Mucosa of descending colon (tissue), 3 donors: ENCODE results near the gene TLE2. TPM values are rescaled to one million over a fixed set of nuclear protein-coding genes. Genes with fewer than 3 reads are reported as not detected.

Experiments
- ATAC-seq: fragments of 200-7000 bp; cut with Tn5 transposase; one replicate; pipeline ENCODE4 v1.9.1; 2020; ENCODE audit warnings: mild to moderate bottlenecking, moderate library complexity
- DNase-seq, 3 donors: peaks; one replicate each; pipeline ENCODE4 v3.0.0-alpha.2; 2020
- H3K36me3 ChIP-seq: fragments of 200-600 bp; one replicate; pipeline ENCODE4 v1.8.0; 2021; ENCODE audit warnings: low read depth, mild to moderate bottlenecking
- H3K4me1 ChIP-seq: fragments of 200-600 bp; one replicate; pipeline ENCODE4 v1.8.0; 2021; ENCODE audit warnings: low read depth, mild to moderate bottlenecking
- H3K4me3 ChIP-seq: fragments of 200-600 bp; one replicate; pipeline ENCODE4 v1.8.0; 2021; ENCODE audit warnings: mild to moderate bottlenecking
- H3K9me3 ChIP-seq: fragments of 200-600 bp; one replicate; pipeline ENCODE4 v1.8.0; 2021; ENCODE audit warnings: mild to moderate bottlenecking
- CTCF ChIP-seq: fragments of 200-600 bp; IDR thresholded peaks from one replicate; pipeline ENCODE4 v1.8.0; 2022; ENCODE audit warnings: antibody characterized with exemption, mild to moderate bottlenecking
- intact Hi-C, 2 donors: fragments of 100-400 bp; cut with DNase I in 1 of 2; cut with micrococcal nuclease in 1 of 2; formaldehyde crosslinking; loops; one replicate each; pipeline versions ENCODE4 v1.11.0 to v1.11.1; 2022; cut with DNase I, micrococcal nuclease
- total RNA-seq, 3 donors: library from RNA; stranded (reverse); fragmentation: NEBNext Ultra II Directional in 2 of 3; extraction: Animal tissue kit (Norgen Biotek cat#: 25700) in 2 of 3; gene quantifications; one replicate each; pipeline versions ENCODE4 v1.2.1 to v1.2.4, GENCODE V29; 2021 to 2023
- donor health status: DM: no; HTN: no; CAD: no; lungs with moderate emphysema.
- donor health status: DM: no; HTN: no; CAD: no.
- donor health status: DM: no; HTN: yes; CAD: no.

Gene TLE2
- total RNA-seq, 3 donors from 2014 or later: 40.0 to 66.5 (median 63.5) TPM

- intact Hi-C loops: no loop called here
- no peak overlapping the region for H3K4me3 ChIP-seq
- ATAC-seq (no peak), DNase-seq (no peak)
- no peaks in the 10 kb centered on the region for H3K4me1 ChIP-seq
- H3K36me3 ChIP-seq: no peaks in the 10 kb centered on the region
- no peak for TF ChIP-seq CTCF
- no peaks in the 10 kb centered on the region for H3K9me3 ChIP-seq
Measured at GRCh38 chr19:3008994-3009393, 20.1 kb downstream of the TLE2 start.

DNA sequence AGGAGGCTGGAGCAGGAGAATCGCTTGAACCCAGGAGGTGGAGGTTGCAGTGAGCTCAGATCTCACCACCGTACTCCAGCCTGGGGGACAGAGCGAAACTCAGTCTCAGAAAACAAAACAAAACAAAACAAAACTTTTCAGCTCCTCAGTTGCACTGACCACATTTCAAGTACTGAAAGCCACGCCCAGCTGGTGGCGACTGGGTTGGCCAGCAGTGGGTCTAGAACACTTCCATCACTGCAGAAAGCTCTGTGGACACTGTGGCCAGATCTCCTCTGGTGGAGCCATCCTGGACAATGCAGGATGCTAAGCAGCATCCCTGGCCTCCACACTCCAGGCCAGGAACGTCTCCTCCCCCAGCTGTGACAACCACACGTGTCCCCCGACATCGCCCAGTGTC, 21.1 kb downstream of the TLE2 start:
- intact Hi-C loops: no loop called here
- Histone ChIP-seq H3K36me3 (no peaks in the 10 kb centered on the region), H3K9me3 (no peaks in the 10 kb centered on the region), H3K4me3 (no peak overlapping the region), H3K4me1 (no peaks in the 10 kb centered on the region)
- DNase-seq: no peak
- ATAC-seq: no peak
- no peak for TF ChIP-seq CTCF

DNA sequence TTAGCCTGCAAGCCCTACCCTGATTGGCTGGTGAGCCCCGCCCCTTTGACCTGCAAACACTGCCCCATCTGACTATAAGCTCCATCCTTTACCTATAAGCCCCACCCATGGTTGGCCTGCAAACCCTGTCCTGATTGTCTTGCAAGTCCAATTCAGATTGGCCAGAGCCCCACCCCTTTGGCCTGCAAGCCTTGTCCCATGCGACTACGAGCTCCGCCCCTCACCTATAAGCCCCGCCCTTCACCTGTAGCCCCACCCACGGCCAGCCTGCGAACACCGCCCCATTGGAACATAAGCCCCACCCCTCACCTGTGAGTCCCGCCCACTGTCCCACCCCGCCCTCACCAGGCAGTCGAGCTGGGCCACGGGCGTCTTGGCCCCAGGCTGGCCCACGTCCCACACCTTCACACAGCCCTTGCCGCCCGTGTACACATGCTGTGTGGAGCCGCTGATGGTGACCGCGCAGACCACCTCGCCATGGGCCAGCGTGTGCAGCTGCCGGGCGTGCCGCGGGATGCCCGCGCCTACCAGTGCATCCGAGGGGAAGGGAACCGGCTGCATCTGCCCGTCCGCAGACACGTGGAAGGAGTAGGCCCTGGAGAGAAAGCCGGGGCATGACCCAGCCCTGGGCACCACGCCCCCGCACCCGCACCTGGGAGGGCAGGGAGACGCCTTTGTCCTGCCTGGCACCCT, 22.9 kb downstream of the TLE2 start:
- no peaks in the 10 kb centered on the region for H3K36me3 ChIP-seq
- no peaks in the 10 kb centered on the region for H3K4me1 ChIP-seq
- no peak for TF ChIP-seq CTCF
- intact Hi-C loops: no loop called here
- peak; percentile 88 for ATAC-seq
- H3K9me3 ChIP-seq: no peaks in the 10 kb centered on the region
- no peak overlapping the region for H3K4me3 ChIP-seq
- peak in 2 of 3 donors; percentile 30 to 63 for DNase-seq

DNA sequence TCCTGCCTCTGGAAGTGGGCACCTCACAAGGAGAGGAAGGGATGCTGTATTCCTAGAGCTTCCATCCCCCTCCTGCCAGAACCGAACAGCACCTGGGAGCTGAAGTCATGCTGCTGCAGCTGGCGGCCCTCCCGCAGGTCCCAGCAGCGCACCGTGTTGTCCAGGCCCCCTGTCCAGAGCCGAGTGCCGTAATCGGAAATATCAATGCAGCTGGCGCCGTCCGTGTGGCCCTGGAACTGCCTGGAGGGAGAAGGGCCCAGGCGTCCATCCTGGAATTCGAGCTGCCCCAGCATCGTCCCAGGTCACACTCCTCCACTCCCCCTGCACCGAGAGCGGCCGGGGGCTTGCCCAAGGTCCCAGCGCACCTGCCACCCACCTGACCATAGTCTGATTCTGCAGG, 23.7 kb downstream of the TLE2 start:
- ATAC-seq (no peak), DNase-seq (no peak)
- Histone ChIP-seq H3K4me1 (no peaks in the 10 kb centered on the region), H3K4me3 (no peak overlapping the region), H3K9me3 (no peaks in the 10 kb centered on the region), H3K36me3 (no peaks in the 10 kb centered on the region)
- no peak for TF ChIP-seq CTCF
- intact Hi-C loops: no loop called here

DNA sequence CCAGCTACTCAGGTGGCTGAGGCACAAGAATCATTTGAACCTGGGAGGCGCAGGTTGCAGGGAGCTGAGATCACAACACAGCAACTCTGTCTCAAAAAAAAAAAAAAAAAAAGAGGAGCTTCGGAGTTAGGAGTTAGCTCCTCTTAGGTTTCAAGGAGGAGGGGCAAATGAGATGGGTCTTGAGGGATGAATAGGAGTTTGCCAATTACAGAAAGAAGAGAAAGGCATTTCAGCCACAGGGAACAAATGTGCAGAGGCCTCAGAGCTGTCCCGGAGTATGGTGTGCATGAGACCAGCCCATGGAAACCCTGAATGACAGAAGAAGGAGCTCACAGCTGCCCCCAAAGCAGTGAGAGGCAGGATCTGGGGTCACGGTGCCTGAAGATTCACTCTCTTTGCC, 24.6 kb downstream of the TLE2 start:
- no peak for DNase-seq
- TF ChIP-seq CTCF: no peak
- intact Hi-C loops: no loop called here
- no peak overlapping the region for H3K4me3 ChIP-seq
- H3K36me3 ChIP-seq: no peaks in the 10 kb centered on the region
- no peak for ATAC-seq
- no peaks in the 10 kb centered on the region for H3K4me1 ChIP-seq
- no peaks in the 10 kb centered on the region for H3K9me3 ChIP-seq

DNA sequence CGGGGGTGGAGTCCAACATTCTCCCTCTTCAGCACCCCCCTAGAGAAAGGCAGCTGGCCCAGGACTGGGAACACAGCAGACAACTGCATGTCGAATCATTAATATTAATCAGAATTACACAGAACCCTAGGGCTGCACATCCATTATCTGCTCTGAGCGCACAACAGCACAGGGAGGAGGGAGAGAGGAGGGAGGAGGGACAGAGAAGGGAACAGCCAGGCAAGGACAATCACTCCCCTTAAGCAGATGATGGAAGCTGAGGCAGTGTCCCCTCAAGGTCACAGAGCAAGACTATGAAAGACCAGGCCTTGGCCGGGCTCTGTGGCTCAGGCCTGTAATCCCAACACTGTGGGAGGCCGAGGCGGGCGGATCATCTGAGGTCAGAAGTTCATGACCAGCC, 26.0 kb downstream of the TLE2 start:
- H3K4me3 ChIP-seq: no peak overlapping the region
- H3K4me1 ChIP-seq: no peaks in the 10 kb centered on the region
- ATAC-seq (no peak), DNase-seq (no peak)
- no peaks in the 10 kb centered on the region for H3K36me3 ChIP-seq
- no peaks in the 10 kb centered on the region for H3K9me3 ChIP-seq
- no peak for TF ChIP-seq CTCF
- intact Hi-C loops: no loop called here
